HG02852 (cell line): ENCODE measurements around the gene TRIM40.
"Not testable (repeated sequence)": the region's sequence is repeated elsewhere in the genome, so short reads cannot be mapped to it uniquely, and the experiment has no call there.

Source experiments
- ATAC-seq: cut with Tn5 transposase; IDR thresholded peaks from one replicate; pipeline ENCODE4 v1.9.1; 2021; ENCODE audit warnings: mild to moderate bottlenecking, moderate library complexity; ENCODE audit not compliant: unreplicated experiment

Gene TRIM40

GRCh38 chr6:30162265-30163089, 26.5 kb downstream of the TRIM40 start:
- ATAC-seq = no peak

DNA sequence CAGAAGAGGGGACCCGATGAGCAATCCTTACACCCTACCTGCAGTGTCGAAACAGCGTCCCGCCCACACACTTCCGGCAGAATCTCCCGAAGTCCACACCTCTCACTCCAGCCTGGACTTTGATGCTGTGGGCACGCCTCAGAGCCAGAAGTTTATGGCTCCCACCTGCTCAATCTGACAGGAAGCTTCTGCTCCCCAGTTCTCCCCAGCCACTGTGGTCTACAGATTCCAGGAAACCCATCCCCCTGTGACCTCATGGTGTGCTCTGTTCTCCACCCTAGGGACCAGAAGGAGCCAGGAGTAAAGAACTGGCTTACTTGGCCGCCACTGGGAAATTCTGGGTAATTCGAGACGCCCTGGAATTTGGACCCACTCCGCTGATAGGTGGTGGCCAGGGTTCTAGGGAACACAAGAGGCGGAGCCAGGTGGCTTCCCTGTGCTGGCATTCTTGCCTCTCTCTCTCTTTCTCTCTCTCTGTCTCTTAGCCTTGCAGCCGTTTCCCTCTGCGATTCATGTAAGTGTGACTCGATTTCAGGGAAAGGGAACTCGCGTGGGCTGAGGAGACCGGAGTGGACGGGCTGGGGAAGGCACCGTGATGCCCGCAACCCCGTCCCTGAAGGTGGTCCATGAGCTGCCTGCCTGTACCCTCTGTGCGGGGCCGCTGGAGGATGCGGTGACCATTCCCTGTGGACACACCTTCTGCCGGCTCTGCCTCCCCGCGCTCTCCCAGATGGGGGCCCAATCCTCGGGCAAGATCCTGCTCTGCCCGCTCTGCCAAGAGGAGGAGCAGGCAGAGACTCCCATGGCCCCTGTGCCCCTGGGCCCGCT, 27.4 kb downstream of the TRIM40 start, which contains the start of gene TRIM15:
TSS of gene TRIM15 (plus strand) at position 457 of the 828 bp plus-strand sequence. CDS start at position 596, 139 bp downstream.
- no peak for ATAC-seq

- no peak for ATAC-seq
Observed at GRCh38 chr6:30163918-30164654, 28.1 kb downstream of the TRIM40 start.

- ATAC-seq = no peak
Observed at GRCh38 chr6:30164714-30165113, 28.8 kb downstream of the TRIM40 start.

- not testable (repeated sequence) for ATAC-seq
Observed at GRCh38 chr6:30165238-30165637, 29.3 kb downstream of the TRIM40 start.

GRCh38 chr6:30167101-30167500, 31.2 kb downstream of the TRIM40 start:
- ATAC-seq = no peak

GRCh38 chr6:30168741-30169140, 32.8 kb downstream of the TRIM40 start:
- no peak for ATAC-seq

- no peak for ATAC-seq
Observed at GRCh38 chr6:30169658-30170614, 34.0 kb downstream of the TRIM40 start.

DNA sequence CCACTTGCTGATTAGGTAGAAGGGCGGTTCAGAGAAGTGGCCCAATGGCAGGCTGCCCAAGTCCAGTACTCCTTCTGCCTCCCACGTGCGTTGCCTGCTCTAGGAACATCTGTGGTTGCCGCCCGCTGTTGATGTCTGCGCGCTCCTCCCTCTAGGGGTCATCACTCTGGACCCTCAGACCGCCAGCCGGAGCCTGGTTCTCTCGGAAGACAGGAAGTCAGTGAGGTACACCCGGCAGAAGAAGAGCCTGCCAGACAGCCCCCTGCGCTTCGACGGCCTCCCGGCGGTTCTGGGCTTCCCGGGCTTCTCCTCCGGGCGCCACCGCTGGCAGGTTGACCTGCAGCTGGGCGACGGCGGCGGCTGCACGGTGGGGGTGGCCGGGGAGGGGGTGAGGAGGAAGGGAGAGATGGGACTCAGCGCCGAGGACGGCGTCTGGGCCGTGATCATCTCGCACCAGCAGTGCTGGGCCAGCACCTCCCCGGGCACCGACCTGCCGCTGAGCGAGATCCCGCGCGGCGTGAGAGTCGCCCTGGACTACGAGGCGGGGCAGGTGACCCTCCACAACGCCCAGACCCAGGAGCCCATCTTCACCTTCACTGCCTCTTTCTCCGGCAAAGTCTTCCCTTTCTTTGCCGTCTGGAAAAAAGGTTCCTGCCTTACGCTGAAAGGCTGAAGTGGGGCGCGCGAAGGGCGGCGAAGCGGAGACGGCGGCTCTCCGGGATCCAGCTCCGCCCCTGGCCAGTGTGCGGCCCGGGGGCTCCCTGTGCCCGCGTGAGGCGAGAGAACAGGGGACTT, 35.9 kb downstream of the TRIM40 start:
- ATAC-seq = no peak

DNA sequence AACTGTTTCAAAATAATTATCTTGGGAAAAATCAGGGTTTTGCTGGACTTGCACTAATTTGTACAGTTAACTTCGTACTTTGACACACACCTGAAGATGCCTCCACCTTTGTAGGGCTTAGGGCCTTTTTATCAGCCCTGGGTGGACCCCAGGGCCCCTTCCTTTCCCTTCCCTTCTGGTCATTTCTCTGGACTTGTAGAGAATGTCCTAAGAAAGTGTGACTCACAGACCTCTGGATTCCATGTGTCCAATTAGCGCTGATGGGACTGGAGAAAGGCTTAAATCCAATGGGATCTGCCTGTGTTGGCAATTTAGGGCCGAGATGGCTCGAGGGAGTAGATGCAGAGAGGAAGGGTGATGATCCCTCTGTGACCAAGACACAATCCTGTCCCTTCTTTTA, 36.7 kb downstream of the TRIM40 start:
- ATAC-seq = no peak

DNA sequence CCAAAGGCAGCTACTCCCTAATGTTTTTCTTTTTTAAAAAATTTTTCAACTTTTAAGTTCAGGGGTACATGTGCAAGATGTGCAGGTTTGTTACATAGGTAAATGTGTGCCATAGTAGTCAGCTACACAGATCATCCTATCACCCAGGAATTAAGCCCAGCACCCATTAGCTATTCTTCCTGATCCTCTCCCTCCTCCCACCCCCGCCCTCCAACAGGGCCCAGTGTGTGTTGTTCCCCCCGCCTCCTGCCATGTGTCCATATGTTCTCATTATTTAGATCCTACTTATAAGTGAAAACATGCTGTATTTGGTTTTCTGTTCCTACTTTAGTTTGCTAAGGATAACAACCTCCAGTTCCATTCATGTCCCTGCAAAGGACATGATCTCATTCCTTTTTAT, 39.8 kb downstream of the TRIM40 start:
- no peak for ATAC-seq

GRCh38 chr6:30178837-30179236, 42.9 kb downstream of the TRIM40 start:
- no peak for ATAC-seq

DNA sequence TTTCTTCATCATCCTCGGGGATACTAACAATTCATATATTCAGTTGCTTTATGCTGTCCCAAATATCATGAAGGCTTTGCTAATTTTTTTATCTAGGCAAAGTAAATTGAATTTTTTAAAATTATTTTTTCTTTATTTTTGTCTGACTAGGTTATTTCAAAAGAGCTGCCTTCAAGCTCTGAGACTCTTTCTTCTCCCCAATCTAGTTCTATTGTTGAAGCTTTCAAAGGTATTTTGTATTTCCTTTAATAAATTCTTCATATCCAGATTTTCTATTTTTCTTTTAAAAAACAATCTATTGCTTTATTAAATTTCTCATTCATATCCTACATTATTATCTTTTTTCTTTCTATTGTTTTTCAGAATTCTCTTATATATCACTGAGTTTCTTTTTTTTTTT, 44.2 kb downstream of the TRIM40 start:
- no peak for ATAC-seq

DNA sequence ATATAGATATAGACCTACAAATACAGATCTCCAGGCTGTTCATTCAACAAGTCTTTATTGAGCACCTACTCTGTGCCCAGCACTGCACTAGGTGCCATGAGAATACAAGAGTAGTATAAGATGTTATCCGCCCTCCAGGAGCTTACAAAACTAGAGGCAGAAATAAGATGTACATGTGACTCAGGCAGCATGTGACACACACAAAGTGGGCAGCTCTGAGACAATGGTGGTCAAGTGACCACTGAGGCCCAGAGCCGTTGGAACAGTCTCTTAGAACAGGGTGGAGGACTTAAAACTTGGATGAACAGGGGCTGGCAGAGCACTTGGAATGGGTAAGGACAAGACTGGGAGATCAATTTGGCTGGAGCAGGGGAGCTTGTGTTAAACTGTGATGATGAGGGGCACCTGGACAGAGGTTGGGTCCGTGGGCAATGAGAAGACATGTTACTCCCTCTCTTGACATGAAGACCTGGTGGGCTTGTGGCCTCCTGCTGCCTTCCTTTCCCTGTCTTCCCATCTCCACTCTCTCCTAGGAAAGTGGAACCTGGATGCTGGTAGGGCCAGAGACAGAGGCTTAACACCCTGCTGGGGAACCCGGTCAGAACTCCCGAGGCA, 48.6 kb downstream of the TRIM40 start:
- ATAC-seq = no peak

DNA sequence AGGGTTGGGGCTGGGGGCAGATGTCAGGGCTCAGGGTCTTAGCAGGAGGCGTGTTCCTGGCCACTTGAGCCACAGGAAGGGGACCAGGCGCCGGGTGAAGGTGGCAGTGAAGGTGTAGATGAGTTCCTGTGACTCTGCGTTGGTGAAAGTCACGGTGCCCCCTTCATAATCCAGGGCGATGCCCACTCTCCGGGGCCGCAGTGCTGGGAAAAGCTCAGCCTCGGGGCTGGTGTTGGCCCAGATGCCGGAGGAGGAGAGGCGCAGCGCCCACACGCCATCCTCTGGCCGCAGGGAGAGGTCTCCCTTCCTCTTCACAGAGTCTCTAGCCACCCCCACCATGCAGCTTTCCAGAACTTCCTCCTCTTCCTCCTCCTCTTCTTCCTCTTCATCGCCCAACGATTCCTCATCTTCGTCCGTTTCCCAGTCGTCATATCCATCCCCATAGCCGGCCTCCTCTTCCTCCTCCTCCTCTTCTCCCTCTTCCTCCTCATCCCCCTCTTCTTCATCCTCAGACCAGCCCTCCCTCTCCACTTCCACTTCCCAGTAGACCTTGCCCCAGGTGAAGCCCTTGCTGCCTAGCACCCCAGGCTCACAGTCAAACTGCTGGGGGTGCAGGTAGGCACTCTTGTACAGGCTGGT, 50.0 kb downstream of the TRIM40 start:
- no peak for ATAC-seq

- no peak for ATAC-seq
Observed at GRCh38 chr6:30188541-30188940, 52.6 kb downstream of the TRIM40 start.

DNA sequence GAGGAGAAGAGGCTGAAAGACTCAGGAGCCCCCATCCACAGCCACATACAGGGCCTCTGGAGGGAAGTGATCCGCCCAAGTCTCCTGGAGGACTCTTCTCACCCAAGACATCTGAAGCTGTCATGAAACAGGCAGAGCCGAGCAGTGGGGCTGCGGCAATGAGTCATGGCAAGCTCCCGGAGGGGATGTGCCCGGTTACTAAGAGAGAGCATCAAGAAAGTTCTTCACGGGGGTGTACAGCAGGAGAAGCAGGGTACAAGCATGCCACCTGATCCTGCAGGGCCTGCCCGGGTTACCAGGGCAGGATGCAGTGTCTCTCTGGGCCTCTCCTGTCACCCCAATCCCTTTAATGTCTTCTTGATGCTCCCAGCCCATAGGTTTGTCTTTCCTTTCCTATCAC, 56.1 kb downstream of the TRIM40 start:
- ATAC-seq = no peak
